ENCODE measurements around the gene PRMT7.
"Not testable (repeated sequence)": the region's sequence is repeated elsewhere in the genome, so short reads cannot be mapped to it uniquely, and the experiment has no call there.

The PRMT7 gene

DNA sequence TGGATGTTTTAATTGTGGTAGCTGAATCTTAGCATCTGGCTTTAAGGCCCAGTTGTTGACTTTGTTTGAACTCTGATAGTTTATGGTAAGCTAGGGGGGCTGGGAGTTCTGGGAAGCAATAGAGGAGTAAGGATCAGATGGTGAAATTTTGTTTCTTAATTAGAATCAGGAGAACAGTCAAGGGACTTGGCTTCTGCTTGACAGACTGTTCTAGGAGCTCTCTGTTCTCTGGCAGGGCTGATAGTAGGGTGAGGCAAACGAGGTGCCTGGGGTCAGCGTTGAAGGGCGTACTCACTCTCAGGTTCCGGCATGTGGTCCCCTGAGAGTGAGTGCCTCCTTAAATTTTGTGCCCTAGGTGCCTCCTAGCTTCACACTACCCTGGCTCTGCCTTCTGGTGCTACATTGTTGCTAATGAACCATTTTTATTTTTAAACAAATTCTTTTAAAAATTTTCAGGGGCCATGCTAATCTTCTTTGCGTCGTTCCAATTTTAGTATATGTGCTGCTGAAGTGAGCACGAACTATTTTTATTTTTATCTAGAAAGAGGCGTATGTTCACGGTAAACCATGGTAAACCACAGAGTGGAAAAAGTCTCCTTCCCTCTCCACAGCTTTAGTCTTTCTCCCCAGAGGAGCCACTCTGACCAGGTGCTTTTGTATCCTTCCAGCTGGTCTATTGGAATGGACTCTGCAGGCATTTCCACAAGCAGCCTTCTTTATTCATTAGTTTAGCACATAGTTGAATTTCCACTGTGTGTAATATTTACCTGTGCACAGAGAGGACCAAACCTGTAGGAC is 26.8 kb upstream of the PRMT7 start:
- DNase-seq: no peak

DNA sequence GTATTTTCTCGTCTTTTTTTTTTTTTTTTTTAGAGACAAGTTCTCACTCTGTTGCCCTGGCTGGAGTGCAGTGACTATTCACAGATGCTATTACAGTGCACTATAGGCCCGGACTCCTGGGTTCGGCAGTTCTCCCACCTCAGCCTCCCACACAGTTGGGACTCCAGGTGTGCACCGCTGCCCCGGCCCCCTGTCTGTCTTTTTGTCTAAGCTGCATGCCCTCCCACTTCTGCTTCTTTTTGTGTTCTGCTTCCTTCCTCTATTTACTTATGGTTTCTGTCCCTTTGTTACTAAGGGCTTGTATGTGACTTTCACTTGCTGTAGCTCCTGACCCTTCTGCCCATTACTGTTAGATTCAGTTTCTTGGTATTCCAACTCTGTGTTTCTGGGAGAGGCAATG is 26.0 kb upstream of the PRMT7 start:
- peak; percentile 26 for DNase-seq

DNA sequence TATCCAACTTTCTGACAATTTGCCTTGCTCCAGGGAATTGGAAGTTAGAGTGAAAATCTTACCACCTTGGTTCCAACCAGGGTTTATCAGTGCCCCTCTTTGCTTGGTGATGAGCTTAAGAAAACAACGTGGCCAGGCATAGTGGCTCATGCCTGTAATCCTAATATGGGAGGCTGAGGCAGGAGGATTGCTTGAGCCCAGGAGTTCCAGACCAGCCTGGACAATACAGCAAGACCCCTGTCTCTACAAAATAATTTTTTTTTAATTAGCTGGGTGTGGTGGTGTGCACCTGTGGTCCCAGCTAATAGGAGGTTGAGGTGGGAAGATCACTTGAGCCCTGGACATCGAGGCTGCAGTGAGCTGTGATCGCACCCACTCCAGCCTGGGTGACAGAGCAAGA is 25.1 kb upstream of the PRMT7 start:
- DNase-seq: no peak

DNA sequence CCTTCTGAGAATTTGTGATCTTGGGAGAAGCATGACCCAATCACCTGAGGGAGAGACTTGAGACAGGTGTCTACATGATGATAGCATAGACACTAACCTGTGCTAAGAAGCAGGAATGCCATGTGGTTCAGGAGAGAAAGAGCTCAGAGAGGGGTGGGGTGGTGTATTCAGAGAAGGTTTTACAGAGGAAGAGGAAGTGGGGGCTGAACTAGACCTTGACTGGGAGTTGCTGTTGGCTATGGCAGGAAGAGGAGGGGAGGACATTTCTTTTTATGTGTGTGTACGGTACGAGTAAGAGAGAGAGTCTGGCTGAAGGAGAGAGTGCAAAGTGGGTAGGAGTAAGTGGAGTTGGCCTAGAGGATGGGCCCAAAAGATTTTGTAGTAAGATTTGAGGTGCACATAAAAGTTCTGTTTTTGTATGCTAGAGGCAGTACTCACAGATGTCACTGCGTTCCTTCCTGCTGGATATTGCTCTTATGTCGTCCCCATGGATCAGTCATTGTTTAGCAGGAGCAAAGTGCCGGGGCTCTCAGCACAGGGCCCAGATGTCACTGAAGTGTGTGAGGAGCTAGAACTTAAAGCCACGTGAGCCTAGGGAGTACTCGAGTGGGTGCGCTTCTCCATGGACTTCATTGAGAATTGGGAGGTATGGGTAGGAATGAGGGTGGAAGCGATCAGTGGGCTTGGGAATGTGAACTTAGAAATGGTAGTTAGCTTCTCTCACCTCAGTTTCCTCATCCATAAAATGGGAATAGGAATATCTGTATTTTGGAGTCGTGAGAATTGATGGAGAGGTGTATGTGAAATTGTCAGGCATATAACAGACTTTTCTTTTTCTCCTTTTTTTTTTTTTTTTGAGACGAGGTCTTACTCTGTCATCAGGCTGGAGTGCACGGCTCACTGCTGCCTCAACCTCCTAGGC is 24.4 kb upstream of the PRMT7 start:
- DNase-seq: peak; percentile 62

DNA sequence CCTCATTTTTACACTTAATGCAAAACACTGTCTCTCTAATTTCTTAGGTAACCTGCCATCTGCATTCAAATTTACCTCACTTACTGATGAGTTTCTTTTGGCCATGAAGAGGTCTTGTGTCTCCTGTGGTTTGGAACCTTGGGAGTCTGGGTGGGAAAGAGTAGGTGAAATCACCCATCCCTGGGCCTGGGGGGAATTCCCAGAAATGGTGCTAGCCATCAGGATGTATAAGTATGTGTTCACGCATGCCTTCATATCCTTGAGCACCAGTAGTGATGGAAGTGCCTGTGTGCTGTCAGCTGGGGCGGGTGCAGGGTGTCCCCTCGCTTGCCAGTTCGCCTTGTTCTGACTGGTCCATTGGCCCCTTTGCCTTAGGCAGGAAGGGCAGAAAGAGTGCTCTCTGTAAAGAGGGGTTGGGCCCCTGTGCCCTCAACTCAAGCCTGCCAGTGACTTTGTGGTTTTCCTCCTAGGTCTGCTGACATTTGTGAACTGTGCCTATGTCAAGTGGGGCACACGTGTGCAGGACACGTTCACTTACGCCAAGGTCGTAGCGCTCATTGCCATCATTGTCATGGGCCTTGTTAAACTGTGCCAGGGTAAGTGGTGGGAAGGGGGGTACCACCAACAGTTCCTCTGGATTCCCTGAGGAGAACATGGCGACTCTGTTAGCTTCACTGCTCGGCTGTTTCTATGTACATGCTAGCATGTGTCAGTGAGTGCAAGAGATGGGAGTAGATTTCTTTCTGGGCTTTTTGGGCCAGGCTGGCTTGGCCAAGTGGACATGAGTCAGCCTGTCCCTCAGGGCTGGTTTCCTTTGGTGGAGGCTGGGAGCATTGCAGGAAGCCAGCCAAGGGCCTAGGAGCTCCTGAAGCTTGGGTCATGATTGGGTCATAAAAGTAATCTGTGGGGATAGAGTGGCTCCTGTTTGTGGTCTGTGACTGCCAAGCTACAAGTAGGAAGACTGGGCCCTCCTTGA is 23.3 kb upstream of the PRMT7 start:
- DNase-seq: peak; percentile 59

DNA sequence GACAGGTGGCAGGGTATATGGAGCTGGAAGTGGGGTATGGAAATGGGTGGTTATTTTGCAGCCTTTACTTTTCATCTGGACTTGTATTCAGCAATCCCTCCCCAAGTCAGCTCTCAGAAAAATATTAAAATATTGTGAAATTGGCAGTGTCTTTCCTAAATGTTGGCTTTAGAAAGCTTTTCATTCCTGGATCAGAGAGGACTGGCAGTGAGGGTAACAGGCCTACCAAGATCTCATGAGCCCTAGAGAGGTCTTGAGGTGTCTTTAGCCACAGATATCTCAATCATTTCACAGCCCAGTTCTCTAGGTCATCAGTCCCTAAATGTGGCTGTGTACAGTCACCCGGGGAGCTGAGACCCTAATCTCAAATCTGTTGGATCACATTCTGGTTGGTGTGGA is 22.6 kb upstream of the PRMT7 start:
- no peak for DNase-seq

DNA sequence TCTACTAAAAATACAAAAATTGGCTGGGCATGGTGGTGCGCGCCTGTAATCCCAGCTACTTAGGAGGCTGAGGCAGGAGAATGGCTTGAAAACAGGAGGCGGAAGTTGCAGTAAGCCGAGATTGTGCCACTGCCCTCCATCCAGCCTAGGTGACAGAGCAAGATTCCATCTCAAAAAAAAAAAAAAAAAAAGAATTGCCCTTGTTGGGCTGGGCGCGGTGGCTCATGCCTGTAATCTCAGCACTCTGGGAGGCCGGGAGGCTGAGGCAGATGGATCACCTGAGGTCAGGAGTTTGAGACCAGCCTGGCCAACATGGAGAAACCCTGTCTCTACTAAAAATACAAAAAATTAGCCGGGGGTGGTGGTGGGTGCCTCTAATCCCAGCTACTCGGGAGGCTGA is 22.0 kb upstream of the PRMT7 start:
- not testable (repeated sequence) for DNase-seq

DNA sequence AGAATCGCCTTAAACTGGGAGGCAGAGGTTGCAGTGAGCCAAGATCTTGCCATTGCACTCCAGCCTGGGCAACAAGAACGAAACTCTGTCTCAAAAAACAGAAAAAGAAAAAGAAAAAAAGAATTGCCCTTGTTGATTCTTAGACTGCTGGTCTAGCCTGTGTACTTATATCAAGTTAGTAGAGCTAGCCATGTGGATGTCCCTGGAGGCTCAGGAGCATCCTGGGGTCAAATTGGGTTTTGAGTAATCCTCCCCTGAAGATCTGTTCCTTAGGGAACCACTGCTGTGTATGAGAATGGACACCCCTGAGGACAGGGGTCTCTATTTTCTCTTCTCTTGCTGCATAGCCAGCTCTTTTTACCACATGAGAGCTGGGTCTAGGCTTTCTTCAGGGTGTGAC is 21.6 kb upstream of the PRMT7 start:
- DNase-seq: no peak

DNA sequence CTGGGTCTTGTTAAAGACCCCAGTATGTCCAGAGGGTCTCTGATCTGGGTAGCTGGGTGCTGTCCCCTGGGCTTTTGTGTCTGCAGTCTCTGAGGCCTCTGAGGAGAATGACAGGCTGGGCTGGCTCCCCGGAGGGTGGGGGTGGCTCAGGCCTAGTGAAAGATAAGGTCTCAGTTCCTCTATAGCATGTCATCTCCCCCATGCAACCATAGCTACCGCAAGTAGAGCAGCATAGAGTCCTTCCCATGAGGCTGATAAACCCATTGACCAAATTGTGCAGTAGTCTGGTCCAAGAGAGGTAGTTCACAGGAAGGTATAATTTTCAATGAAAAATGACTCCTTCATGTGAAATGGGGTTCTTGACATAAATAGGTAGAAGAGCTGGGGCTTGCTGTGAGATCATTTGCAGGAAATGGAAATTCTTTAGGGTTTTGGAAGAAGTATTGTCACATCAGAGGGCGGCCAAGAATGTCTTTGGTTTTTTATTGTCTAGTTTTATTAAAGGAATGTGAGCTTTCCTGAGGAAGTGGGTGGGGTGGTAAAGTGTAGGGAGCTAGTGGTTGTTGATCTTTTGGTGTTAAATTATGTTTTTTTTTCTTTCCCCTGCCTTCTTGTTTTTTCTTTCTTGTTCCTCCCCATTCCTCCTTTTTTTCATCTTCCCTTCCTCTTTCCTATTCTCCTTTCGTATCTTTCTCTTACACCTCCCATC is 21.0 kb upstream of the PRMT7 start:
- DNase-seq: peak; percentile 56

DNA sequence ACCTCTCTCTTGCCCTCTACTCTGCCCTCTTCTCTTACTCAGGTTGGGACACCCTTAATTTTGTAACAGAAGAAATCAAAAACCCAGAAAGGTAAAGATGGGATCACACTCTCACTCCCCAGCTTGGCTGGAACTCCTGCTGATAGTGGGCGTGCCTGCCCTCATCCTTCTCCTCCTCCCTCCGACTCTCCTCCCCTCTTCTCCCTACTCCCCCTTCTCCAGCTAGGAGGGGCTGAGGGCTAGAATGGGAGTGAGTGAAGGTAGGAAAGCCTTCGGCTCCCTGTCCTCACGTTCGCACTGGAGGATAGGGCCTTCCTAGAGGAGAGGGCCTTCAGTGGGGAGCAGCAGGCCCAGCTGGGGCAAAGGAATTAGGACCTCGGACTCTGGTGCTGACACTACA is 20.4 kb upstream of the PRMT7 start:
- DNase-seq: no peak

DNA sequence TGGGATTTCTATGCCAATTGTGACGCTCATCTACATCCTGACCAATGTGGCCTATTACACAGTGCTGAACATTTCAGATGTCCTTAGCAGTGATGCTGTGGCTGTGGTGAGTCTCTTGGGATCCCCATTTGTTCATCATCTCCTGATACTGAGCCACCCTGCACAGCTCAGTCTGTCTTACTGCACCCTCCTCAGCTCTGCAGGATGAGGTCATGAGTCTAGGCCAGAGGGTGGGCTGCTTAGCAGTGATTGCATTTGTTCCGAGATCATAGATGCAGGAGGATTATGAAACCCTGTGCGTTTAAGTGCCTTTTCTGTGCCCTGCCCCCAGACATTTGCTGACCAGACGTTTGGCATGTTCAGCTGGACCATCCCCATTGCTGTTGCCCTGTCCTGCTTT is 19.6 kb upstream of the PRMT7 start:
- DNase-seq: no peak

DNA sequence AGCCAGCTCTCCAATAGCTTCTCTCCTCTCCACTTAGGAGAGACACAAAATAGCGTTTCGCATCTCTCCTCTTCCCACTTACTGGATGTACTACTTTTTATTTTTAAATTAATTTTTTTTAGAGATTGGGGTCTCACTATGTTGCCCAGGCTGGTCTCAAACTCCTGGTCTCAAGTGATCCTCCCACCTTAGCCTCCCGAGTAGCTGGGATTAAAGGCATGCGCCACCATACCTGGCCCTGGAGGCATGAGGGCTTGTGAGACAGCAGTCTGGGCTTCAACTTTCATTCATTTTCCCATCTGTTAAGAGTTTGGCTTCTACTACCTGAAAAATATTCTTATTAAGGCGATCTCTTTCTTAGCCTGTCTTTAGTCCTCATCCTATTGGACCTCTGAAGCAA is 18.4 kb upstream of the PRMT7 start:
- no peak for DNase-seq

DNA sequence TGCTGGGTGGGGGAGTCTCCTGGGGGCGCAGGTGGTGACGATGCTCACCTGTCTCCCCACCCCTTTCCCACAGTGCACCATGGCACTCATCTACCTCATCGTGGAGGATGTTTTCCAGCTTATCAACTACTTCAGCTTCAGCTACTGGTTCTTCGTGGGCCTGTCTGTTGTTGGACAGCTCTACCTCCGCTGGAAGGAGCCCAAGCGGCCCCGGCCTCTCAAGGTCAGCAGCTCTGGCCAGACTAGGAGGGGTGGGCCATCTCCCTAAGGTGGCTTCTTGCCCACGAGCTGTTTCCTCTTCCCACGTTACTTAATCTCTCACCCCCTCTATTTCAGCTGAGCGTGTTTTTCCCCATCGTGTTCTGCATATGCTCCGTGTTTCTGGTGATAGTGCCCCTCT is 14.5 kb upstream of the PRMT7 start:
- no peak for DNase-seq

DNA sequence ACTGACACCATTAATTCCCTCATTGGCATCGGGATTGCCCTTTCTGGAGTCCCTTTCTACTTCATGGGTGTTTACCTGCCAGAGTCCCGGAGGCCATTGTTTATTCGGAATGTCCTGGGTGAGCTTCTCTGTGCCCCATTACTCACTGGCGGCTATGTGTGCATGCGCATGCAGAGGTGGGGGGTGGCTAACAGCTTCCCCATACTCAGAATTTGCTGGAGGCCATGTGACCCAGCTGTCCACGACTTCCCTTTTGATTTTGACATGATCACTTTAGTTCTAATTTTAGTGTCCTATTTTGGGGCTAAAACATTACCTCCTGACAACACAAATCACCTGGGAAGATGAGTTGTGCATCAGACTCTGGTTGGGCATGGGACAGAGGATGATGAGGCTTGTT is 14.1 kb upstream of the PRMT7 start:
- no peak for DNase-seq

DNA sequence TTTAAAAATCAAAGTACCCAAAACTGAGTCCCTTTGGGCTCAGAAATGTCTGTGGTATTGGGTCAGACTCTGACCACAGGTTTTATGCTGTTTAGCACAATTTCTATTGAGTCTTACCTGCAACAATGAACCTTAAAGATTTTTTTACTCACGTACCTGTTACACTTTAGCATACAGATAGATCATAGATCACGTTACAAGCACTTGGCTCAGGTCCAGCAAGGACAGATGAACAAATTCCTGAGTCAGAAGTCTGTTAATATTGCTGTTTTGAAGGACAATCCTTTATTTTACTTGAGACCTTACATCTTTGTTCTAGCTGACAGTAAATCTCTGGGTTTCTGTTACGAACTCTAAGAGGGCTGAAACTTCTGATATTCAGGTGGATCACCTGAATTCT is 12.9 kb upstream of the PRMT7 start:
- DNase-seq: no peak

DNA sequence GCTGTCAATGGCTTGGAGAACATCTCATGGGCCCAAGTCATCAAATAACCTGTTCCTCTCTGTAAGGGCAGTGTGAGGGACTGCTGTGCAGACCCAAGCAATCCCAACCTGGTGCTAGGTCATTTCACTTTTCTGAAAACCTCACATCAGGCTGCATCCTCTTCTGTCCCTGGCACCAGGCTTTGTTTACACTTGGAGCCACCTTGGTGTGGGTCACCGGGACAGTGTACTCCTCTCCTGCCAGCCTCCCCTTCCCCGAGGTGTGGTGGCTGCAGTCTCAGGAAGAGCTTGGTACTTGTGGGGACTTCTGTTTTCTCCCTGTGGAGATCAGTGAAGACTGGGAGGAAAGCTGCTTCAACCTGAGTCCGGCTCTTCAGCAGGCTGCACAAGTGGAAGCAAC is 12.5 kb upstream of the PRMT7 start:
- DNase-seq: no peak

DNA sequence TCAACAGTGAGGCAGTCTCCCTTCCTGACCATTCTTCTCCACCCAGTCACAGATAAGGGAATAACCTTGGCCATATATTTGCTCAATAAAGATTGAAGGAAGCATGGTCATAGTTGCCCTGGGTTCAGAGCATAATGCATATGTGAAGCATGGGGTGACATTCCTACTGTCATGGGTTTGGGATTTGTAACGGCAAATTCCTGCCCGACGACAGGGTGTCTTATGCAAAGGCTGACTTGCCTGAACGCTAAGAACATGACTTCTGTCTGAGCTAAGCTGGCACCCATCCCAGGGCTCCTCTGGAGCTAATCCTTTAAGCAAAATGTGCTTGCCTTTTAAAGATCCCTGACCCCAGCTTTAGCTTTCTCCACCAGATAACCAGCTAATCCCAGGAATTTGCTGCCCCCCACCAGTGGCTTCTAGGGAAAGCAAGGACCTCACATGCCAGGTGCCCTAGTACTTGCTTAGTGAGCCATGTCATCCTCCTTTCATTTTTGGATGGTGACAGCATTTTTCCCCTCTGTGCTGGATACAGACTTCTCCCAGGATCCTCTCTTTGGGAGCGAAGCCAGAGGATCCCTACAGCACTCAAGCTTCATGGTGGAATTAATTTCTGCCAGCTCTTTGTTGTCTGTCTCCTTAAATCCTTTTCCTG is 11.8 kb upstream of the PRMT7 start:
- no peak for DNase-seq

DNA sequence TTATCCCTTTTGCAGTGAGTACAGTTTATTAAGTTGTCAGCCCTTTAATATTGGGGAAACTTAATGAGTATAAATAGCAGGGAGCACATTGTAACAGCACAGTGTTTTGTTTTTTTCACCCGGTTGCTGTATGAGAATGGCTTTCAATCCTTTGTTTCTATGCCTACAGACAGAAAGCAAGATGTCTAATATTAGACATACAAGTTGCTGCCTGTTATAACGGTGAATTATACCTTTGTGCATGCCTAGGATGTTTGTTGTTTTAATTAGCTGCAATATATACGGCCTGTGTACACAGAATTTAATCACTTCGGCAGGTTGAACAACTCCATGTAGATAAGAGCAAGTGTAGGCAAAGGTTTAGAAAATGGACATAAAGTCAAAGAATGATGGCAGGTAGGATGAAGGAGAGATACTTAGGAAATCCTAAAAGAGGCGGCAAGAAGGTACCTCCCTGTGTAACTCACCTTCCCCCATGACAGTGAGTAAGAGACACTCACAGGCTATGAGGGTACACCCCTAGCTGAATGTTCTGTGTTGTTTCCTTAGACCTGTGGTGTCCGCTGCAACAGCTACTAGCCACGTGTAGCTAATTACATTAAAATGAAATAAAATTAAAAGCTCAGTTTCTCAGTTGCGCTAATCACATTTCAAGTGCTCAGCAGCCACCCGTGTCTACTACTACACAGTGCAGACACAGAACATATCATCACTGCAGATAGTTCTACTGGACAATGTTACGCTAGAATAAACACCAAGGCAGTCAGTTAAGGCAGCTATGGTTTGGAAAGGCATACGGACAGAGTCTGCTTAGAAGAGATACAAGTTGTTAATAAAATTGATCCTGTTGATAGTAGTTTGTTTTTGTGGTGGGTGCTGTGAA is 11.0 kb upstream of the PRMT7 start:
- DNase-seq: no peak

DNA sequence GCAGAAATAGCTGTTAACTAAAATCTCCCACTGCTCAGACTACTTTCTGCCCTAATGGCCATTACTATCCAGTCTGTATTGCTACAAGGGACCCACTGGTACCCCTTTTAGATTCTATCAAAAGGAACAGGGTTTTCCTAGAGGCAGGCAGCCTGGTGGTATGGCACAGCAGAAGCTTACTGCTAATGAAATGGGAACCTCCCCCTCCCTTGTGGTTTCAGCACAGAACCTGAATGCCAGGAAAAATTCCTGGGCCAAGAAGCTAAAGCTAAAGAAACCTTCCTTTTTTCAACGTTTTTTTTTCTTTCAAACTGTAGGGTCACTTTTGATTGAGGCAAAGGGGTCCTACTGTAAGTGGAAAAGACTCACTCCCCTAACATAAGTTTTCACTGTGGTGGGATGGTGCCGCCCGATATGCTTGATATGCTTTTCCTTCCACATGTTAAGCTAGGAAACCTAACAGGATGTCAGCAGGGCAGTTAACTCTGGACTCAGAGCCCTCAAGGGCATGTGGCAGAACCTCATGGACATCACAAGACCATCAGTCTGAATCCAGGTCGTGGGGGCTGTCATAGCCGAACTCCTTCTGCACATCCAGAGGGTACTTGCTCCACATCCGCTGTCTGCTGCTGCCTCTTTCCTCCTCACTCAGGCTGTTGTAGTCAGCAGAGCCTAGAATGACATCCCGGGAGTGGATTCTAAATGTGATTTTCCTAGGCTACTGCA is 9.9 kb upstream of the PRMT7 start:
- no peak for DNase-seq

DNA sequence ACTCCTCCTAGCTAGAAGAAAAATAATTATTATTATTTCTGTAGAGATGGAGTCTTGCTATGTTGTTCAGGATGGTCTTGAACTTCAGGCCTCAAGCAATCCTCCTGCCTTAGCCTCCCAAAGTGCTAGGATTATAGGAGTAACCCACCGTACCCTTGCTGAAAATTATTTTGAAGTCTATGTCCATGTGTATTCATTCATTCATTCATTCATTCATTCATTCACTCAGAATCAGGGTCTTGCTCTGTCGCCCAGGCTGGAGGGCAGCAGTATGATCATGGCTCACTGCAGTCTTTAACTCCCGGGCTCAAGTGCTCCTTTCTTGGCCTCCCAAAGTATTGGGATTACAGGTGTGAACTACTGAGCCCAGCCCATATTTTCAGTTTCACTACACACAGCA is 4.2 kb upstream of the PRMT7 start:
- no peak for DNase-seq

All from CD4-positive, alpha-beta T cell treated with Interleukin-12 subunit alpha and Interleukin-12 subunit beta, for 1 hour (primary cell).